ENCODE data around the gene CCL17. TPM values are rescaled to one million over a fixed set of nuclear protein-coding genes. Genes with fewer than 3 reads are reported as not detected.
"Not testable (repeated sequence)": the region's sequence is repeated elsewhere in the genome, so short reads cannot be mapped to it uniquely, and the experiment has no call there.

The CCL17 gene
- total RNA-seq, 1 donor from 2014 or later, result not detected

- intact Hi-C loops (cut with micrococcal nuclease), result no loop called here
These were observed 9.5 kb upstream of the CCL17 start for GRCh38 chr16:57395026-57395425.

GRCh38 chr16:57396786-57397185 lies 7.8 kb upstream of the CCL17 start:
- intact Hi-C loops (cut with micrococcal nuclease), result no loop called here

GRCh38 chr16:57397493-57397892 lies 7.1 kb upstream of the CCL17 start:
- intact Hi-C loops (cut with micrococcal nuclease), result not testable (repeated sequence)

- intact Hi-C loops (cut with micrococcal nuclease), result no loop called here
These were observed 2.5 kb upstream of the CCL17 start for GRCh38 chr16:57401943-57402640.

GRCh38 chr16:57405097-57405496 lies 530 bp downstream of the CCL17 start:
- intact Hi-C loops (cut with micrococcal nuclease), result no loop called here

- intact Hi-C loops (cut with micrococcal nuclease), result no loop called here
These were observed 2.3 kb downstream of the CCL17 start for GRCh38 chr16:57406881-57407280.

GRCh38 chr16:57407521-57408353 lies 3.2 kb downstream of the CCL17 start:
- intact Hi-C loops (cut with micrococcal nuclease), result no loop called here

GRCh38 chr16:57409065-57409464 lies 4.5 kb downstream of the CCL17 start:
- intact Hi-C loops (cut with micrococcal nuclease), result no loop called here

GRCh38 chr16:57409870-57410587 lies 5.5 kb downstream of the CCL17 start:
- intact Hi-C loops (cut with micrococcal nuclease), result no loop called here

- intact Hi-C loops (cut with micrococcal nuclease), result no loop called here
These were observed 6.9 kb downstream of the CCL17 start for GRCh38 chr16:57411362-57411976.

GRCh38 chr16:57412584-57412983 lies 8.0 kb downstream of the CCL17 start:
- intact Hi-C loops (cut with micrococcal nuclease), result no loop called here

GRCh38 chr16:57413301-57413730 lies 8.7 kb downstream of the CCL17 start:
- intact Hi-C loops (cut with micrococcal nuclease), result no loop called here

GRCh38 chr16:57413733-57414132 lies 9.2 kb downstream of the CCL17 start:
- intact Hi-C loops (cut with micrococcal nuclease), result no loop called here

GRCh38 chr16:57416084-57416483 lies 11.5 kb downstream of the CCL17 start:
- intact Hi-C loops (cut with micrococcal nuclease), result loop anchor here (5.0 kb wide), 1 partner anchor 229 kb away; the partner anchor contains the start of genes PSME3IP1 and RSPRY1

- intact Hi-C loops (cut with micrococcal nuclease), result loop anchor here (1.0 to 5.0 kb wide), 2 partner anchors 100 to 232 kb away; partner anchors contain the start of genes PSME3IP1 and RSPRY1
These were observed 14.9 kb downstream of the CCL17 start for GRCh38 chr16:57419506-57419905.

- intact Hi-C loops (cut with micrococcal nuclease), result no loop called here
These were observed 17.7 kb downstream of the CCL17 start for GRCh38 chr16:57422026-57422944.

- intact Hi-C loops (cut with micrococcal nuclease), result no loop called here
These were observed 18.6 kb downstream of the CCL17 start for GRCh38 chr16:57423152-57423551.

GRCh38 chr16:57424583-57424982 lies 20.0 kb downstream of the CCL17 start:
- intact Hi-C loops (cut with micrococcal nuclease), result no loop called here

GRCh38 chr16:57426356-57426755 lies 21.8 kb downstream of the CCL17 start:
- intact Hi-C loops (cut with micrococcal nuclease), result no loop called here

GRCh38 chr16:57427307-57427706 lies 22.7 kb downstream of the CCL17 start:
- intact Hi-C loops (cut with micrococcal nuclease), result no loop called here

All from T-helper 2 cell treated with Interferon-gamma antibody and Interleukin-4, amounts not matched to agents 100 ng/mL and 5 ng/mL, for 36 hours (primary cell).